Calu3 (cell line): Measurements from ENCODE around the gene STAT5B. TPM values are rescaled to one million over a fixed set of nuclear protein-coding genes. Genes with fewer than 3 reads are reported as not detected.
"Not testable (repeated sequence)": the region's sequence is repeated elsewhere in the genome, so short reads cannot be mapped to it uniquely, and the experiment has no call there.

Source experiments
- BruUV-seq: library from RNA; stranded (reverse); fragments of 400-500 nt; replicated peaks from 2 replicates; lab custom pipeline; 2021; lab: Mats Ljungman, UMichigan
- CTCF ChIA-PET: fragments of 300-600 bp; sonication (Branson Sonifier 250); formaldehyde crosslinking; loops from one replicate; lab custom pipeline; 2022; ENCODE audit warnings: antibody characterized with exemption; lab: Charles Lee
- DNase-seq: peaks from one replicate; pipeline ENCODE4 v3.0.0; 2022
- H3K27ac Mint-ChIP-seq: one replicate; pipeline ENCODE4 v1.8.0; 2022; ENCODE audit warnings: mixed read lengths; ENCODE audit not compliant: unreplicated experiment
- H3K27me3 Mint-ChIP-seq: one replicate; pipeline ENCODE4 v1.8.0; 2022; ENCODE audit warnings: mixed read lengths; ENCODE audit not compliant: unreplicated experiment
- H3K36me3 Mint-ChIP-seq: one replicate; pipeline ENCODE4 v1.8.0; 2022; ENCODE audit warnings: mild to moderate bottlenecking, moderate library complexity, mixed read lengths; ENCODE audit not compliant: insufficient read depth, unreplicated experiment
- H3K4me1 Mint-ChIP-seq: one replicate; pipeline ENCODE4 v1.8.0; 2022; ENCODE audit warnings: mild to moderate bottlenecking, low read depth, mixed read lengths; ENCODE audit not compliant: unreplicated experiment
- H3K4me3 Mint-ChIP-seq: one replicate; pipeline ENCODE4 v1.8.0; 2022; ENCODE audit warnings: mild to moderate bottlenecking, low read depth, moderate library complexity, mixed read lengths; ENCODE audit not compliant: unreplicated experiment
- H3K9me3 Mint-ChIP-seq: one replicate; pipeline ENCODE4 v1.8.0; 2022; ENCODE audit warnings: low read depth, mixed read lengths; ENCODE audit not compliant: unreplicated experiment
- intact Hi-C: fragments of 100-400 bp; cut with micrococcal nuclease; formaldehyde crosslinking; loops from one replicate; pipeline ENCODE4 v1.10.0; 2022; ENCODE audit not compliant: unreplicated experiment
- total RNA-seq: library from RNA; stranded (reverse); gene quantifications from 2 replicates; pipeline ENCODE4 v1.2.3, GENCODE V29; 2022
- TF ChIP-seq, protein P1 (sequence below): fragments of 200-600 bp; IDR thresholded peaks from one replicate; pipeline ENCODE4 v1.8.0; 2022; ENCODE audit warnings: antibody characterized with exemption; ENCODE audit not compliant: unreplicated experiment

The STAT5B gene
- total RNA-seq, 1 experiment from 2014 or later, result 45.8 TPM

GRCh38 chr17:42266918-42267766 lies 9.0 kb downstream of the STAT5B start:
- no peaks in the 10 kb centered on the region for H3K36me3 Mint-ChIP-seq
- no peaks in the 10 kb centered on the region for H3K9me3 Mint-ChIP-seq
- H3K4me3 Mint-ChIP-seq, result no peak overlapping the region
- no TSS peak for BruUV-seq
- H3K4me1 Mint-ChIP-seq, result no peaks in the 10 kb centered on the region
- H3K27me3 Mint-ChIP-seq, result no peaks in the 10 kb centered on the region
- DNase-seq, result no peak
- H3K27ac Mint-ChIP-seq, result no peak overlapping the region
- CTCF ChIA-PET, result interaction anchor here (0.6 kb wide), 1 partner anchor 396 kb away, joined by 6 read pairs; no protein-coding TSS in a partner anchor
- TF ChIP-seq, protein P1, sequence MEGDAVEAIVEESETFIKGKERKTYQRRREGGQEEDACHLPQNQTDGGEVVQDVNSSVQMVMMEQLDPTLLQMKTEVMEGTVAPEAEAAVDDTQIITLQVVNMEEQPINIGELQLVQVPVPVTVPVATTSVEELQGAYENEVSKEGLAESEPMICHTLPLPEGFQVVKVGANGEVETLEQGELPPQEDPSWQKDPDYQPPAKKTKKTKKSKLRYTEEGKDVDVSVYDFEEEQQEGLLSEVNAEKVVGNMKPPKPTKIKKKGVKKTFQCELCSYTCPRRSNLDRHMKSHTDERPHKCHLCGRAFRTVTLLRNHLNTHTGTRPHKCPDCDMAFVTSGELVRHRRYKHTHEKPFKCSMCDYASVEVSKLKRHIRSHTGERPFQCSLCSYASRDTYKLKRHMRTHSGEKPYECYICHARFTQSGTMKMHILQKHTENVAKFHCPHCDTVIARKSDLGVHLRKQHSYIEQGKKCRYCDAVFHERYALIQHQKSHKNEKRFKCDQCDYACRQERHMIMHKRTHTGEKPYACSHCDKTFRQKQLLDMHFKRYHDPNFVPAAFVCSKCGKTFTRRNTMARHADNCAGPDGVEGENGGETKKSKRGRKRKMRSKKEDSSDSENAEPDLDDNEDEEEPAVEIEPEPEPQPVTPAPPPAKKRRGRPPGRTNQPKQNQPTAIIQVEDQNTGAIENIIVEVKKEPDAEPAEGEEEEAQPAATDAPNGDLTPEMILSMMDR, result no peak
- intact Hi-C loops, result no loop called here

DNA sequence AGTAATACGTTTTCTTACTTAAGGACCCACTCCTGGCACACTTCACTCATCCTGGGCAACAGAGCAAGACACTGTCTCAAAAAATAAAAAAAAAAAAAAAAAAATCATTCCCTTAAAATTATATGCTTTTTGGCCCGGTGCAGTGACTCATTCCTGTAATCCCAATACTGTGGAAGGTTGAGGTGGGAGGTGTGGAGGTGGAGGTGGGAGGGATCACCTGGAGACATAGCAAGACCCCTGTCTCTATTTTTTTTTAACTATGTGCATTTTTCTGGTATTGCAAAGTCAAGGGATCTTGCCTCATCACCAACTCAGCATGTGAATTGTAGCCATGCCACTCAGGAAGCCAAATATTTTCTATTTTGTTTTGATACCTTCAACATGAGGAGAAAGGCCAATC lies 9.7 kb downstream of the STAT5B start:
- TF ChIP-seq, protein P1, result no peak
- Mint-ChIP-seq H3K27me3 (no peaks in the 10 kb centered on the region), H3K36me3 (no peaks in the 10 kb centered on the region), H3K9me3 (no peaks in the 10 kb centered on the region), H3K4me1 (no peaks in the 10 kb centered on the region), H3K27ac (no peak overlapping the region), H3K4me3 (no peak overlapping the region)
- CTCF ChIA-PET, result no interaction called here
- DNase-seq, result no peak
- no TSS peak for BruUV-seq
- intact Hi-C loops, result no loop called here

- intact Hi-C loops, H3K4me1 Mint-ChIP-seq, H3K36me3 Mint-ChIP-seq, H3K27ac Mint-ChIP-seq, H3K9me3 Mint-ChIP-seq, H3K4me3 Mint-ChIP-seq, BruUV-seq, H3K27me3 Mint-ChIP-seq, DNase-seq: not testable (repeated sequence)
- CTCF ChIA-PET, result interaction anchor here (0.7 kb wide), 1 partner anchor 44 kb away, joined by 3 read pairs; no protein-coding TSS in a partner anchor
Observed at GRCh38 chr17:42264366-42264765, 11.8 kb downstream of the STAT5B start.

DNA sequence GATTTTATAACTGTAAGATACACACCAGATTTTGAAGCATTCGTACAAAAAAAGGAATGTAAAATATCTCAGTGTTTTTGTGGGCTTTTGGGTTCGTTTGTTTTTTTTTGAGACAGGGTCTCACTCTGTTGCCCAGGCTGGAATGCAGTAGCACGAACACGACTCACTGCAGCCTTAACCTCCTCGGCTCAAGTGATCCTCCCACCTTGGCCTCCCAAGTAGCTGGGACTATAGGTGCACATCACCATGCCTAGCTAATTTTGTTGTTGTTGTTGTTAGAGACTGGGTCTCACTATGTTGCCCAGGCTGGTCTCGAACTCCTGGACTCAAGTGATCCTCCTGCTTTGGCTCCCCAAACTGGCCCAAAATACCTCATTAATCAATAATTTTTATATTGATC lies 15.9 kb downstream of the STAT5B start:
- intact Hi-C loops, result no loop called here
- Mint-ChIP-seq H3K27ac (no peak overlapping the region), H3K36me3 (no peaks in the 10 kb centered on the region), H3K4me3 (no peak overlapping the region), H3K9me3 (no peaks in the 10 kb centered on the region), H3K4me1 (no peaks in the 10 kb centered on the region), H3K27me3 (no peaks in the 10 kb centered on the region)
- CTCF ChIA-PET, result interaction anchor here (1.1 to 1.2 kb wide), 2 partner anchors 35 to 104 kb away, joined by 4 to 5 read pairs; no protein-coding TSS in a partner anchor
- BruUV-seq, result no TSS peak
- TF ChIP-seq, protein P1, result no peak
- no peak for DNase-seq

GRCh38 chr17:42255445-42255844 lies 20.7 kb downstream of the STAT5B start:
- no peaks in the 10 kb centered on the region for H3K36me3 Mint-ChIP-seq
- H3K27me3 Mint-ChIP-seq, result no peaks in the 10 kb centered on the region
- TF ChIP-seq, protein P1, result no peak
- CTCF ChIA-PET, result no interaction called here
- no peaks in the 10 kb centered on the region for H3K9me3 Mint-ChIP-seq
- no peak overlapping the region for H3K4me3 Mint-ChIP-seq
- no peak for DNase-seq
- no peaks in the 10 kb centered on the region for H3K4me1 Mint-ChIP-seq
- H3K27ac Mint-ChIP-seq, result no peak overlapping the region
- BruUV-seq, result no TSS peak
- intact Hi-C loops, result no loop called here
